Suprapubic skin (tissue), 4 donors: ENCODE results near the gene SHANK3. TPM values are rescaled to one million over a fixed set of nuclear protein-coding genes. Genes with fewer than 3 reads are reported as not detected.

ENCODE experiments used
- DNase-seq, 2 donors: peaks; one replicate each; pipeline ENCODE4 v3.0.0-alpha.2; 2019; ENCODE audit warnings: low spot score in 2 of 2
- H3K27ac ChIP-seq: fragments of 200-600 bp; sonication (generic); one replicate; pipeline ENCODE4 v1.5.1; 2019
- H3K27me3 ChIP-seq: fragments of 200-600 bp; sonication (generic); one replicate; pipeline ENCODE4 v1.5.1; 2019
- H3K36me3 ChIP-seq: fragments of 200-600 bp; sonication (generic); one replicate; pipeline ENCODE4 v1.5.1; 2019
- H3K4me1 ChIP-seq: fragments of 200-600 bp; sonication (generic); one replicate; pipeline ENCODE4 v1.5.1; 2019
- H3K4me3 ChIP-seq: fragments of 200-600 bp; sonication (generic); one replicate; pipeline ENCODE4 v1.5.1; 2019; ENCODE audit warnings: mild to moderate bottlenecking
- H3K9me3 ChIP-seq: fragments of 200-600 bp; sonication (generic); one replicate; pipeline ENCODE4 v1.5.1; 2019
- EP300 ChIP-seq: sonication (generic); formaldehyde crosslinking; IDR thresholded peaks from one replicate; pipeline ENCODE4 v1.6.1; 2017; ENCODE audit warnings: antibody characterized with exemption
- POLR2A ChIP-seq, 2 donors: fragments of 450-650 bp; IDR thresholded peaks; one replicate each; pipeline ENCODE4 v1.6.1; 2017; ENCODE audit warnings: antibody characterized with exemption in 2 of 2, mild to moderate bottlenecking in 2 of 2, moderate library complexity in 2 of 2
- POLR2AphosphoS5 ChIP-seq, 3 donors: sonication (generic); formaldehyde crosslinking; IDR thresholded peaks; one replicate each; pipeline ENCODE4 v1.6.1; 2017; ENCODE audit warnings: antibody characterized with exemption in 3 of 3
- WGBS: methylation state at CpG from one replicate; pipeline ENCODE4 v1.1.5; 2018; 5-methylcytosine and 5-hydroxymethylcytosine counted together
- total RNA-seq, 4 donors: library from RNA; depleted of rRNA; stranded (reverse); fragments of >200 nt; gene quantifications; one replicate each; pipeline ENCODE4 v1.1.0, GENCODE V29; 2016
- TF ChIP-seq, protein P1 (sequence below), 2 donors: fragments of 200-600 bp in 1 of 2; fragments of 450-650 bp in 1 of 2; sonication (generic) in 1 of 2; IDR thresholded peaks; one replicate each; pipeline ENCODE4 v1.5.1; 2016 to 2019; ENCODE audit warnings: antibody characterized with exemption in 2 of 2, mild to moderate bottlenecking in 1 of 2, moderate library complexity in 1 of 2

Gene SHANK3
- total RNA-seq, 4 donors from 2014 or later, result 2.9 to 15.9 (median 9.5) TPM

- Histone ChIP-seq H3K9me3 (no peaks in the 10 kb centered on the region), H3K4me1 (peaks cover 45% of the 10 kb centered on the region), H3K36me3 (peaks cover 12% of the 10 kb centered on the region), H3K27ac (peak overlapping the region; percentile 68), H3K4me3 (peak overlapping the region; percentile 87), H3K27me3 (no peaks in the 10 kb centered on the region)
- WGBS, result 59% methylated on average over 22 of the region's 42 CpGs
- DNase-seq, result peak; percentile 71 to 79
- TF ChIP-seq, protein P1, sequence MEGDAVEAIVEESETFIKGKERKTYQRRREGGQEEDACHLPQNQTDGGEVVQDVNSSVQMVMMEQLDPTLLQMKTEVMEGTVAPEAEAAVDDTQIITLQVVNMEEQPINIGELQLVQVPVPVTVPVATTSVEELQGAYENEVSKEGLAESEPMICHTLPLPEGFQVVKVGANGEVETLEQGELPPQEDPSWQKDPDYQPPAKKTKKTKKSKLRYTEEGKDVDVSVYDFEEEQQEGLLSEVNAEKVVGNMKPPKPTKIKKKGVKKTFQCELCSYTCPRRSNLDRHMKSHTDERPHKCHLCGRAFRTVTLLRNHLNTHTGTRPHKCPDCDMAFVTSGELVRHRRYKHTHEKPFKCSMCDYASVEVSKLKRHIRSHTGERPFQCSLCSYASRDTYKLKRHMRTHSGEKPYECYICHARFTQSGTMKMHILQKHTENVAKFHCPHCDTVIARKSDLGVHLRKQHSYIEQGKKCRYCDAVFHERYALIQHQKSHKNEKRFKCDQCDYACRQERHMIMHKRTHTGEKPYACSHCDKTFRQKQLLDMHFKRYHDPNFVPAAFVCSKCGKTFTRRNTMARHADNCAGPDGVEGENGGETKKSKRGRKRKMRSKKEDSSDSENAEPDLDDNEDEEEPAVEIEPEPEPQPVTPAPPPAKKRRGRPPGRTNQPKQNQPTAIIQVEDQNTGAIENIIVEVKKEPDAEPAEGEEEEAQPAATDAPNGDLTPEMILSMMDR (IDR thresholded peaks at IDR 0.05), result no peak
- TF ChIP-seq EP300, result no peak
- TF ChIP-seq POLR2A (IDR thresholded peaks at IDR 0.05), result no peak
- no peak for TF ChIP-seq POLR2AphosphoS5 (IDR thresholded peaks at IDR 0.05)
Observed at GRCh38 chr22:50626850-50627641, 45.6 kb upstream of the SHANK3 start.

DNA sequence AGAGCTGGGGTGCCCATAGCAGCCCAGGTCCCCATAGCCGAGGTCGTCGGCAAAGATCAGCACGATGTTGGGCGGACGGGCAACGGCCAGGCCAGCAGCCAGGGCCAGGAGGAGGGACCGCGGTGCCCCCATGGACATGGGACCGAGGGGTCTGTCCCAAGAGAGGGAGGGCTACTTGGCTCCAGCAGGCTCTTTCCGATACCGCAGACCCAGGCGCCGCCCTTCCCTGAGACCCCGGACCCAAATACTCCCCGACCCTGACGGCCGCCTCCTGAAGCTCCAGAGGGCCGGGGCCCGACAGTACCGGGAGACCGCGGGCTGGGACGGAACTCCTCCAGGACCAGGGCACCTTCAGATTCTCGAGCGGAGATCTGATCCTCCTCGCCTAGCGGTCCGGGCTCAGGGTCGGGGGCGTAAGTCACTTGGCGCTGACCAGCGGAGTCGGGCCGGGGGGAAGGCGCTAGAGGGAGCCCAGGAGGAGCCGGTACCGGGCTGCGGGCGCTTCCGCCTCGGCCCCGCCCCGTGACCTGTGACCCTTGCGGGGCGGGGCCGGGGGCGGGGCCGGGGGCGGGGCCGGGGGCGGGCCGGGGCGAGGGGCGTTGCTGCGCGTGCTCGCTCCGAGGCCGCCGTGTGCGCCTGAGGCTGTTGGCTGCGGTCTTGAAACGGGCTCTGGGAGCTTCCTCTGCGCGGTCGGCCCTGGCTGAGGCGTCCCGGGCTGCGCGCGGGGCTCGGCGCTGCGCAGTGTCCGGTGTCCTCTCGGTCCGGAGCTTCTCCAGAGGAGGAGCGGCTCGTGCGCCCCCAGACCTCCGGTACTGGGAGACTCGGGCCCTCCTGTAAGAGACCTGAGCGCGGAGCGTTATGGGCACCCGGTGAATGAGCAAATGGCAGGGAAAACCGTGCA is 44.7 kb upstream of the SHANK3 start, which contains the start of gene ARSA:
ARSA (minus strand) TSS at position 511 of the 901 bp plus-strand sequence; CDS start at position 138, 373 bp downstream.
- Histone ChIP-seq H3K36me3 (peaks cover 12% of the 10 kb centered on the region), H3K27me3 (no peaks in the 10 kb centered on the region), H3K4me3 (peak within 1 kb of the TSS; percentile 87), H3K9me3 (no peaks in the 10 kb centered on the region), H3K27ac (peak within 1 kb of the TSS; percentile 68), H3K4me1 (peaks cover 37% of the 10 kb centered on the region)
- 3% methylated on average over 28 of the region's 88 CpGs for WGBS
- no peak for TF ChIP-seq POLR2A (IDR thresholded peaks at IDR 0.05)
- TF ChIP-seq POLR2AphosphoS5 (IDR thresholded peaks at IDR 0.05), result no peak
- no peak for TF ChIP-seq EP300
- TF ChIP-seq, protein P1 (IDR thresholded peaks at IDR 0.05), result peak in 1 of 2 donors; percentile 25
- DNase-seq, result peak; percentile 88 to 91

DNA sequence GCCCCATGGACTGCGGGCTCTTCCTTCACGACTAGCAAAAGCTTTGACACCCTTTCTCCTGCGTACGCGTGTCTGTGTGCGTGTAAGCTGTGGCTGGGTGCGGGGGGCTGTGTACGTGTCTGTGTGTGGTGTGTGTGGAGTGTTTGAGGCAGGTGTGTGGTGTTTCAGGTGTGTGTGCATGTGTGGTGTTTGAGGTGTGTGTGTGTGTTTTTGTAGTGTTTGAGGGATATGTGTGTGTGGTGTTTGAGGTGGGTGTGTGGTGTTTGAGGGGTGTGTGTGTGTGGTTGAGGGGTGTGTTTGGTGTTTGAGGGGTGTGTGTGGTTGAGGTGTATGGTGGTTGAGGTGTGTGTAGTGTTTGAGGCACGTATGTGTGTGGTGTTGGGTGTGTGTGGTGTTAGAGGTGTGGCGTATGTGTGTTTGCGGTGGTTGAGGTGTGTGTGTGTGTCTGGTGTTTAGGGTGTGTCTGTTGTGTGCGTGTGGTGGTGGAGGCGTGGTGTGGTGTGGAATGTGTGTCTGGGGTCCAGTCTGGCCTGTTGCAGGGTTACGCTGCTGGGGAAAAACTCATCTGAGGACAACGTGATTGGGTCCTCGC is 44.0 kb upstream of the SHANK3 start:
- Histone ChIP-seq H3K27me3 (no peaks in the 10 kb centered on the region), H3K9me3 (no peaks in the 10 kb centered on the region), H3K27ac (peak overlapping the region; percentile 68), H3K4me1 (peaks cover 32% of the 10 kb centered on the region), H3K4me3 (peak overlapping the region; percentile 87), H3K36me3 (peaks cover 12% of the 10 kb centered on the region)
- TF ChIP-seq POLR2AphosphoS5 (IDR thresholded peaks at IDR 0.05) (no peak), EP300 (no peak)
- TF ChIP-seq, protein P1 (IDR thresholded peaks at IDR 0.05), result no peak
- DNase-seq, result peak; percentile 58 to 77
- 51% methylated on average over 8 of the region's 16 CpGs for WGBS

DNA sequence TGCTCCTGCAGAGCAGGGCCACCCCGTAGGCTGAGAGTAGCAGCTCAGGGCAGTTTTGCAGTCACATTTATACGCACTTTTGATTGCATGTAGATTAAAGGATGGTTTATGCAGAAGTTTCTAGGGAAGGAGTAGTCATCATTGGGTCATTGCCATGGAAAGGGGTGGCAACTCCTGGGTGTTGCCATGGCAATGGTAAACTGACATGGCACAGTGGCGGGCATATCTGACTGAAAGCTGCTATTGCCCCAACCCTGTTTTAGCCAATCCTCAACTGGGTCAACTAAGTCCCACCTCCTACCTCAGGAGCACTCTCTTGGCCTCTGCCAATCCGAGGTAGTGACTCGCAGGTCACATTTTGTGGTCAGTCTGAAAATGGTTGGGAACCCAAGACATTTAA is 42.2 kb upstream of the SHANK3 start:
- peak in 1 of 2 donors; percentile 45 for DNase-seq

More for the DNA sequence above, 42.2 kb upstream of the SHANK3 start:
- Histone ChIP-seq H3K4me3 (no peak overlapping the region), H3K27me3 (no peaks in the 10 kb centered on the region), H3K27ac (no peak overlapping the region), H3K9me3 (no peaks in the 10 kb centered on the region), H3K36me3 (peaks cover 12% of the 10 kb centered on the region), H3K4me1 (peaks cover 32% of the 10 kb centered on the region)
- TF ChIP-seq, protein P1 (IDR thresholded peaks at IDR 0.05), result no peak
- TF ChIP-seq EP300 (no peak), POLR2A (IDR thresholded peaks at IDR 0.05) (no peak), POLR2AphosphoS5 (IDR thresholded peaks at IDR 0.05) (no peak)
- 77% methylated on average over 5 of the region's 5 CpGs for WGBS
